Cortex of kidney (tissue), 1 donor: ENCODE results near the gene PHTF2.
"Not testable (repeated sequence)": the region's sequence is repeated elsewhere in the genome, so short reads cannot be mapped to it uniquely, and the experiment has no call there.

Source experiments
- DNase-seq: peaks from one replicate; lab custom pipeline; 2025; lab: John Stamatoyannopoulos, UW

The PHTF2 gene

DNA sequence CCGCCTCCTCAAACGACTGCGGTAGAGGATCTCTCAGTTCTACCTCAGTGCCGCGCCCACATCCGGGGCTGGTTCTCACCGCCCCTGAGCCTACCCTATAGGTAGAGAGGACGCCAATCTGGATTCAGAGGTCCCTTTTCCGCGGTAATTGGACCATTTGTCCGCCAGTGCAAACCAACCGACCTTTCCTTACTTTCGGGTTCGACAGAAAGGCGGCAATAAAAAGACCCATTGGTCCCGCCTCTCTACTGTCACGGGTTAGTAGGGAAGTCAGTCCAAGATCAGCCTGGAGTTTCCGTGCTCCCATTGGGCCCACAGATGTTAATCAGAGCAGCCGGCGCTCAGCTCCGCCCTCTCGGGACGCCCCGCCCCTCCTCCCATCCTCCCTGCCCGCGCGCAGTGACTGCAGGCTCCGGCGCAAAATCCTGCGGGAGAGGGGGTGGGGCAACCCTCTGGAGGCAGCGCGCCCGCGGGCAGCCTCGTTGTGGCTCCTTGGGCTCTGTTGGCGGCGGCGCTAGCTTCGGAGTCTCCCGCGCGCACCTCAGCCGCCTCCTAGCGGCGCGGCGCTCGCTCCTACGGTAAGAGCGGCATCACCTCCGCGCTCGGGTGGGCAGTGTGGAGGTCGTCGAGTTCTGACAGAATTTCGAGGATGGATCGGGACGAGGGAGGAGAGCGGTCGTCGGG, at the start of gene PHTF2, which contains the start of gene TMEM60:
Gene PHTF2 (plus strand): TSS at position 380 of the 684 bp plus-strand sequence.
Gene TMEM60 (minus strand): TSS at position 41 of the 684 bp plus-strand sequence. CDS start 4,061 bp downstream, outside the sequence.
- DNase-seq = peak; percentile 90

DNA sequence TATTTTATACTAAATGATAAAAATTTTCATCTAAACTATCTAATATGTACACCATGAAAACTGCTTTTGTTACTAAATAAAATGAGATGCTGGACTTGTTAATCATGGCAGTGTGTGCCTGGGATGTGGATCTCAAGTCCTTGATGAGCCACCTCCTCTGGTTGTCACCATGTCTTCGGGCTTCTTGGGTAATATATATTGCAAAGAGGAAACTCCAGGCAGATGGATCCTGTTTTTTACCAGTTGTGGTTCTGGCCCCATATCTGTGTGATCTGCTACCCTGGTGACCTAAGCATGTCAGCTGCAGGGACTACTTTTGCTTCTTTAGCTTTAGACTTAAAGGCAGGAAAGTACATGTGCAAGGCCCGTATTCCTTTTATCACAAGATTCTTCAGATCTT, 46.6 kb upstream of the PHTF2 start:
- no peak for DNase-seq

DNA sequence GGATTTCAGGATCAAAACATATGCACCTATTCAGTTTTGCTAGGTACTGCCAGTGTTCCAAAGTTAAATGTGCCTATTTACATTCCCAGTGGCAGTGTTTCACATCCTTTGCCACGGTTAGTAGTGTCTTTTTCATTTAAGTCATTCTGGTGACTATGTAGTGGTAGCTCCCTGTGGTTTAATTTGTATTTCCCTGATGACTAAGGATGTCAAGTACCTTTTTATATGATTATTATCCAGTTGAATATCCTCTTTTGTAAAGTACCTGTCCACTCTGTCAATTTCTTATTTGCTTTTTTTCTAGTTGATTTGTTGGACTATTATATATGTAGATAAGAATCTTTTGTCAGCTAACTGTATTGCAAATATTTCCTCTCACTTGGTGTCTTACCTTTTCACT, 45.4 kb upstream of the PHTF2 start:
- DNase-seq = no peak

DNA sequence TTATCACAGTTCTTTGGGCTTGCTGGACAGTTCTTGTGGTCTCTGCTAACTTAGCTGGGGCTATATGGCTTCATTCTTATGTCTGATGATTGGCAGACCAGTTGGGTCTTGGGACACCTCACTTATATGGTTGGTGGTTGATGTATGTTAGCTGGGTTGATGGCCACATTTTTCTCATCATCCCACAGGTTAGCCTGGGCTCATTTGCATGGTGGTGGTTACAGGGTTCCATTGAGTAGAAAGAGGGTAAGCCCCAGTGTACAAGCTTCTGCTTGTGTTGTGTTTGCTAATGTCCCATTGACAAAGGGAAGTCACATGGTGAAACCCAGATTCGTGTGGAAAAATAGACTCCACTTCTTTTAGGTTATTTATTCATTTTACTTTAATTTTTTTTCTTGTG, 41.0 kb upstream of the PHTF2 start:
- no peak for DNase-seq

DNA sequence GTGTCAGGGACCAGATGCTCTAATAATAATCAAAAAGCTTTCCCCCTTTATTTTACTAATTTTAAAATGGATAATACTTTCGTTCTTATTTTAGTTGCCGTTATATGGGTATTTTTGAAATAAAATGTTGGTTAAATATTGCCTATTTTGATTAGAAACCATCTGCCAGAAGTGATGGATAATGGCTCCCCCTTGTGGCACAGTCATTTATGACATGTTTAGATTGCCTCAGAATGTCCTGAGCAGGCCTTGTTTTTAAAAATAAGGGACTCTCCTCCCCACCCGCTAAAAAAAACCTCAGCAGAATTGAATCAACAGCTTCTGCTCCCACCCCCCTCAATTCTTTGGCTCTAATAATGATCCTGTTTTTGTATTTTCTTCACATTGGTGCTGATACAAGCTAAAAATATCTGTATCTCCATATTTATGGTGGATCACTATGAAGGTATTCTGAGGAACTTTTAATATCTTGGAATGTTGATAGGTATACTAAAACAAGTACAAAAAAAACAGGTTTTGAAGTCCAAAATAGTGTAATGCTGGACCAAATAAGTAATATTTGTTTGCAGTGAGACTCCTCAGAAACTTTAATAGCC, 39.2 kb upstream of the PHTF2 start:
- DNase-seq = no peak

DNA sequence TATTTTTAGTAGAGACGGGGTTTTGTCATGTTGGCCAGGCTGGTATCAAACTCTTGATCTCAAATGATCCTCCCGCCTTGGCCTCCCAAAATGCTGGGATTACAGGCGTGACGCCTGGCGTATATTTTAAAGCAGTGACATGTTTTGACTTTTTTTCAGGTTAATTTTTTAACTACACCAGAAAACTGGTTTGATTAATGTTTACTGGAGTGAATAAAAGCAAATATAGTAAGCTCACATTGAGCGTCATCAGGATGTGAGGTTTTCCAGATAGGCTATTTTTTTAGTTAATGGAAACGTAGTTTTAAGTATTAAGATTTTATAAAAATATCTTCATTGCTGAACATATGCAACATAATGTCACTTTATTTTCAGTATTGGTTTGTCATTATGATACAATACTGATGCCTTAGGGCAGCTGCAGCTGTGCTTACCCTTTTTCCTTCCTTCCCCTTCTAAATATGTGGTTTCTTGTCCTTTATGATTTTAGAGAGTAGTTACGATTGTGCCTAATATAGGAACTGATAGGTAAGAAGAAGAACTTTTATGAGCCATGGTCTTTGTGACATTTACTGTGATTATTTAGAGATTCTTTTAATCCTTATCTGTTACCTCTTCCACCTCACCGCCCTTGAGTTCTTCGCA, 37.6 kb upstream of the PHTF2 start:
- no peak for DNase-seq

DNA sequence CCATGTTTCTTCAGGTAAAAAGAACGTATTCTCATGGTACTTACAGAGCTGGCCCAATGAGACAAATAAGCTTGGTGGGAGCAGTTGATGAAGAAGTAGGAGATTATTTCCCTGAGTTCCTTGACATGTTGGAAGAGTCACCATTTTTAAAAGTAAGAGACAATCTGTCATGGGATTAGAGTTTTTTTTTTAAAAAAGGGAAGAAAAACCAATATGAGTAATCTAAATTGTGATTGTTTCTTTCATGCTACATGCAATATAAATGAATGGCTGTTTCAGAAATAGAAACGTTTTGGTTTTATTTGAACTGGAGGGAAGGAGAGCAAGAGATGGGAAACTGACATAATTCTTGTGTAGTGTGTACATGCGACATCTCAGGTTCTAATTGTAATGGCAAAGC, 33.1 kb upstream of the PHTF2 start:
- DNase-seq = no peak

DNA sequence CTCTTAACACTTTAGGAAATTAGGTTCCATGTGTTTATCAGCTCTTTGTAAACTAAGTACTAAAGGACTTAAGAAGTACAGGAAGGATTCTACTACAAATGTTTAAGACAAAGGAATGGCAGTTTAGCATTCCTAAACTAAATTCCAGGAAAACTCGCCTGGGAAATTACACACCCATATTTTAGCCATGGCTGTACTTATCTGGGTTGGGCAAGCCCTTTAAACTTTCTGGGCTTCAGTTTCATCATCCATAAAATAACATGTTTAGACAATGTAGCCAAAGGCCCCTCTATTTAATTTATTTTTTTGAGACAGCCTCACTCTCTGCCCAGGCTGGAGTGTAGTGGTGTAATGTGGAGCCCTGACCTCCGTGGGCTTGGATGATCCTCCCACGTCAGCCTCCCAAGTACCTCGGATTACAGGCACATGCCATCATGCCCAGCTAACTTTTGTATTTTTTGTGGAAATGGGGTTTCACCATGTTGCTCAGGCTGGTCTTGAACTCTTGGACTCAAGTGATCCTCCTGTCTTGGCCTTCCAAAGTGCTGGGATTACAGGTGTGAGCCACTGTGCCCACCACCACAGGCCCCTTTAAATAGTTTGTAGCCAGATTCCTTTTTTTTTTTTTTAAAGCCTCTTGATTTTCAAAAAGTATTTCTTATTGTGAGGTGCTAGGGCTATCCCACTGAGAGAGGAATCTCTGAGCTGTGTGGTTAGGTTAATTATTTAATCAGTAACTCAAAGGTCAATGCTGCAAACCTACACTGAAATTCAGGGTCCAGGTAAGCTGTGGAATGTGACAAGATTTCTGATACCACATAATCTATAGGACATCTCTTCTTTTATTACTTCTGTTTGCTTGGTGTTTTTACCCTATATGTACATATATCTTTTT, 32.4 kb upstream of the PHTF2 start:
- no peak for DNase-seq

DNA sequence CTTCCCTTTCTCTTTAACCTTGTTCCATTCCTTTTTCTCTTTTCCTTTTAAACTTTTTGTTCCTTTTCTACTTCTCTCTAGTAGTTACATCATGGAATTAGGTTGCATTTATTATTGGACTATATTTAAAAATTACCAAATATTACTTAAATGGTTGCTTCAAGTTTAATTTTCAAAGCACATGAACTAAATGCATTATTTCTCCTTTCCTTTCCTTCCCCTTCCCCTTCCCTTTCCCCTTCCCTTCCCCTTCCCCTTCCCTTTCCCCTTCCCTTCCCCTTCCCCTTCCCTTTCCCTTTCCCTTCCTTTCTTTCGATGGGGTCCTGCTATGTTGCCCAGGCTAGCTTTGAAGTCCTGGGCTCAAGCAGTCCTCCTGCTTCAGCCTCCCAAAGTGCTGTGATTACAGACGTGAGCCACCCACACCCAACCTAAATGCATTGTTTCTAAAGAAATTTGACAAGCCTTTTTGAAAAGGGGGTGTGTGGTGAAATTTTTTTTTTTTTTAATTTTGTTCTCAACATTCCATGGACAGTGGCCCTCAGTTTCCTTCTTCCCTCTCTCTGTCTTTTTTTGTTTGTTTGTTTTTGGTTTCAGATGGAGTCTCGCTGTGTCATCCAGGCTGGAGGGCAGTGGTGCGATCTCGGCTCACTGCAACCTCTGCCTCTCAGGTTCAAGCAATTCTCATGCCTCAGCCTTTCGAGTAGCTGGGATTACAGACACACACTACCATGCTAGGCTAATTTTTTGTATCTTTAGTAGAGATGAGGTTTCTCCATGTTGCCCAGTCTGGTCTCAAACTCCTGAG, 31.6 kb upstream of the PHTF2 start:
- DNase-seq = no peak

DNA sequence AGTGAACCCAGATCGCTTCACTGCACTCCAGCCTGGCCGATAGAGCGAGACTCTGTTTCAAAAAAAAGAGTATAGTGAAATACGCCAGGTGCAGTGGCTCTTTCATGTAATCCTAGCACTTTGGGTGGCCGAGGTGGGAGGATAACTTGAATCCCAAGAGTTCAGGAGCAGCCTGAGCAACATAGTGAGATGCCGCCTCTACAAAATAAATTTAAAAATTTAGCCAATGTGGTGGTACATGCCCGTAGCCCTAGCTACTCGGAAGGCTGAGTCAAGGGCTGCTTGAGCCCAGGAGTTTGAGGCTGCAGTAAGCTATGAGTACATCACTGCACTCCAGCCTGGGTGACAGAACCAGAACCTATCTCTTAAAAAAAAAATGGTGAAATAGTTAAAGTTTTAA, 28.3 kb upstream of the PHTF2 start:
- DNase-seq = no peak

DNA sequence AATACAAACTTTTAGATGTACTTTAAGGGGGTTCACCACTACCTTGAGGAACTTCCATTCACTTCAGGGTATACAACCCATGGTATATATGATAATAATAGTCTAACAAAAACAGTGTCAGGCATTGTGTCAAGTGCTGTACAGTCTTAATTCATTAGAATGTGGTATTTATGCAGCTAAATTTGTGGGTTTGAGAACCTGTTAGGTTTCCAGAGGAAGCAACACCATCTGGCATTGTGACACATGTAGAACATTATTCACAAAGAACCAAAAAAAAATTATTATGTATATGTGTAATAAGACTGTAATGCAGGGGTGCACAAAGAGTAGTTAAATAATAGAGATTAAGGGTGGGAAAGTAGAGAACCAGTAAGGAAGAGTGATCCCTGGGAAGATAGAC, 26.7 kb upstream of the PHTF2 start:
- no peak for DNase-seq

DNA sequence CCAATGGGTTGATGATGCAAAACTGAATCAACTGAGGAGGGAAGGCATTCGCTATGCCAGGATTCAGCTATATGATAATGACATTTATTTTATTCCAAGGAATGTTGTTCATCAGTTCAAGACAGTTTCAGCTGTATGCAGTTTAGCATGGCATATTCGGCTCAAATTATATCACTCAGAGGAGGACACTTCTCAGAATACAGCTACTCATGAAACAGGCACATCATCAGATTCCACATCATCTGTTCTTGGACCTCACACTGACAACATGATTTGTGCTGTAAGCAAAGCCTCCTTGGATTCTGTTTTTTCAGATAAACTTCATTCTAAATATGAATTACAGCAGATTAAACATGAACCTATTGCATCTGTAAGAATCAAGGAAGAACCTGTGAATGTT, 20.0 kb upstream of the PHTF2 start:
- DNase-seq = no peak

DNA sequence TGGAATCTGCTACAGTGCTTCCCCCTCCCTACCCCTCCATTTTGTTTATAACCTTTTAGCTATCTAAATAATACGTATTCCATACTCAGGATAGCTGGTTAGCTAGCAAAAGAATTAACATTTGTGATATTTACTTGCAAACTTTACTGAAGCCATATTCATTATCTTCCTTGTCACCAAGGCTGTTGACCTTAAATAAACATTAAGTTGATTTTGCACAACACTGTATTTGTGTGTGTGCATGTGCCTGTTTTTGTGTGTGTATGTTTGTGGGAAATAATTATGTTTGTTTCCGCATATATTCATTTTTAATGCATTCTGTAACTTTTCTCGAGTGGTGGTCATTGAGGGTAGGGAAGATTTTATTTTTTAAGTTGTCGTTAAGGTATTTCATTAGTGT, 16.2 kb upstream of the PHTF2 start:
- no peak for DNase-seq

DNA sequence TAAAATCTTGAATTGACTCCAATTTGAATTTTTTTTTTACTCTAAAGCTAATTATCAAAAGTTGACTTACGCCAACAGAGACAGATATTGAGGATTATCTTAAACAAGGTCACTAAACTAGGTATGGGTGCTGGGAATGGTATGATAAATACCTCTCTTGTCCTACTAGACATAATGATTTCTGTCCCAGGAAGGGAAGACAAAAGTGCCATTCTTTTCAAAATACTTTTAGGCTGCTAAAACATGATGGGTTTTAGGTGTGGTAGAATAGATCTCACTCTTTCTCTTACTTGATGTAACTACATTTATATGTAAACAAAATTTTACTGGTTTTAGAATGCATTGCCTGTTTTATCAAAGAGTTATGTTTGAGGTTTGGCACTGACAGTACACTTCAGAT, 15.5 kb upstream of the PHTF2 start:
- DNase-seq = no peak

DNA sequence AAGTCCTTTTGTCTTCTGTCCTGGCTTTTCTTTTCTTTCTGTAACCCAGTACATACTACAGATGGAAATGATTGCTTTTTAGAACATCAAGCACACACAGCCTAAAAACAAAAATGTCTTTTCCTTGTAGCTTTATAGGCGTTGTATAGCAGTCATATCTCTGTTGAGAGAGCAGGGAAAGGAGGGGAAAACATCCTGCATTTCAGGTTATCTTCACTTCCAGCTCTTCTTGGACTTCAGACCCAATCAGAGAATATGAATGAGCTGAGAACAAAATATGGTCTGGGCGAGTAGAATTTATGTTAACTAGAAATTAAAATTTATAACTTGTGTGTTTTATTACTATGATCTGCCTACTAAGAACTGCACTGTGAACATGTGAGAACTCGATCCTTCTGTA, 15.0 kb upstream of the PHTF2 start:
- DNase-seq = no peak

DNA sequence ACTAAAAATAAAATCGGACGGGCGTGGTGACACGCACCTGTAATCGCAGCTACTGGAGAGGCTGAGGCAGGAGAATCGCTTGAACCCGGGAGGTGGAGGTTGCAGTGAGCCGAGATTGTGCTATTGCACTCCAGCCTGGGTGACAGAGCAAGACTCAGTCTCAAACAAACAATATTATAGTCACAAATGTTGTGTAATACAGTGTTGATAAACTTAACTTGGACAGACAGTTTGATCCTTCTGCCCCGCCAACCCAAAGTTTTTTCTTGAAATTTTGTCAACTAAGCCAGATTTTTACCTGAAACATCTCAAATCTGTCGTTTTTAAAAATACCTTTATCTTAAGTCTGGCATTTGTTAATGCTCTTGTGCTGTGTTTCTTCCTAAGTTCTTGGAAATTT, 14.1 kb upstream of the PHTF2 start:
- DNase-seq = not testable (repeated sequence)

DNA sequence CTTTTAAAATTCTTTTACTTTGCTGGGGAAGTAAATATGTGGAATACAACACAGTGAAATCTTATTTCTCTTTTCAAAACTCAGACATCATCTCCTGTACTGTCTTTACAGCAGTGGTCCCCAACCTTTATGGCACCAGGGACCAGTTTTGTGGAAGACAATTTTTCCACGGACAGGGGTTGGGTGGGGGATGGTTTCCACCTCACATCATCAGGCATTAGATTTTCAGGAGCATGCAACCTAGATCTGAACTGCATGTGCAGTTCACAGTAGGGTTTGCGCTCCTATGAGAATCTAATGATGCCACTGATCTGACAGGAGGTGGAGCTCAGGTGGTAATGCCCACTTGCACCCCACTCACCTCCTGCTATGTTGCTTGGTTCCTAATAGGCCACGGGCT, 12.6 kb upstream of the PHTF2 start:
- no peak for DNase-seq

DNA sequence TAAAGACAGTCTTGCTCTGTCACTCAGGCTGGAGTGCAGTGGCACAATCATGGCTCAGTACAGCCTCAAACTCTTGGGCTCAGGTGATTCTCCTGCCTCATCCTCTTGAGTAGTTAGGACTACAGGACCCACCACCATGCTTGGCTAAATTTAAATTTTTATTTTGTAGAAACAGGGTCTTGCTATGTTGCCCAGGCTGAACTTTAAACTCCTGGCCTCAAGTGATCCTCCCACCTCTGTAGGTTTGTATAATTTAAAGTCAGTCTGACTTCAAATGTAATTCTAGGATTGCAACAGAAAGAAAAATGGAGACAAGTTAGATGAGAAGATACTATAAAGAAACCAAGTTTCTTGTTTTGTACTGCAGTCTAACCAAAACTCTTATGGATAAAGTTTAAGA, 11.8 kb upstream of the PHTF2 start:
- no peak for DNase-seq

DNA sequence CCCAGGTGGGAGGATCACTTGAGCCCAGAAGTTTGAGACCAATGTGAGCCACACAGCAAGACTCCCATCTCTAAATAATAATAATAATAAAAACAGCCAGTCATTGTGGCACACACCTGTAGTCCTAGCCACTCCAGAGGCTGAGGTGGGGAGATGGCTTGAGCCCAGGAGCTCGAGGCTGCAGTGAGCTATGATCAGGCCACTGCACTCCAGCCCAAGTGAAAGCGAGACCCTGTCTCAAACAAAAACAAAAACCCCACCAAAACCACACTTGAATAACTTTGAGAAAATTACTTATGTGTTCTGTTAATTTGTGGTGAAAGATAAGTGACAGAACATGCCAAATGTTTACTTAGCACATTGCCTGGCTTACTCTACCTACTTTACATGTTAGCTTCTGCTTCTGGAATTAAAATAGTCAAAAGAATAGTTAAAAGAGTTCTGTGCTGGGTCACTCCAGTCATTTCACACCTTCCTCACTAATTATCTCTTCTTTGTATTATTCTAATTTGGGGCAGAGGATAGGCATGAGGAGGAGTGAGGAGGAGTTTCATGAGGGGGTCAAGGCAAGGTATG, 10.2 kb upstream of the PHTF2 start:
- no peak for DNase-seq

DNA sequence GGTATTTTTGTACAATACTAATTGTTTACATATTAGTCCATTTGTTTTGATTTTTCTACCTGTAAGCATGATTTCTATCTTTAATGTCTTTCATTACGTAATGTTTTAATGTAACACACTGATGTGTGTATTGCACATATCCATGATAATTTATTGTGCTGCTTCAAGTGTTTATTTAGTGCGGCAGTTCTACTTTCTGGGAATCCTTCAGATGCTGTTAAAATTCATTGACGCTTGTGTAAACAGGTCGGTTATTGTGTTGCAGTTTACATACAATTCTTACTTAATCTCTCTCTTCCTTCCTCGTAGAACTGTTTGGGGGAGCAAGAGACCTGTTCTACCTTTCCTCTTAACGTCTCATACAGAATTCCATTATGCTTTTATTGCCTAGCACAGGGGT, 7.2 kb upstream of the PHTF2 start:
- DNase-seq = no peak

DNA sequence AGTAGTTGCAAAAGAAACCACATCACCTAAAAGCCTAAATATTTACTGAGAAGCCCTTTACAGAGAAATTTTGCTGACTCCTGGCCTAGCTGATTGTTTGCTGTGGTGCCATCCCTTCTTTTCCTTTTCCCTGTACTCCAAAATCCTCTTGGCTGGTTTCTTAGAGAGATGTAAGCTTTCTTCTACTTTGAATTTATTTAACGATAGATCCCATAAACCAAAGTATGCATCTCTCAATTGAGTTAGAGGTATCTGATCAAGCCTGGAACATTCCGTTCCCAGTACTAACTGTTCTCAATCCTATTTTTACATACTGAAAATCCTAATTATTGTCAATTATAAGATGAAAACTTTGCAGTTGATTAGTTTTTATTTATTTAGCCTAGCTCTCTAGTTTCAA, 6.6 kb upstream of the PHTF2 start:
- DNase-seq = no peak
